ENCODE results near the gene DUSP21. TPM values are rescaled to one million over a fixed set of nuclear protein-coding genes. Genes with fewer than 3 reads are reported as not detected.
A peak's percentile ranks its signal among the peaks of the same experiment; 100 is the strongest.

Gene DUSP21
- polyA plus RNA-seq, 1 donor from 2014 or later, result not detected

DNA sequence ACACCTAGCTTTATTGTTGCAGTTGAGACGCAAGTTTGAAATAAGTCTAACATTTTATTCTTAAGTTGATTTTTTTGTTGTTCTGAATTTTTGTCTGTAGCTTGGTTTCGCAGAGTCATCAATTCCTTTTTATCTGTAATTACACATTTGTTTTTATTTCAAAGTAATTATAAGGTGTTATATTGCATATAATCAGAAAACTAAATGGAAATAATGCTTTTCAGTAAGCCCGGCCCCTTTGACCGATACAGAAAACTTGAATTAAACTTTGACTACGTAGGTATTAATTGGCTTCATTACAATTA, 31.3 kb downstream of the DUSP21 start:
- peak overlapping the region; percentile 62 for H3K4me2 ChIP-seq (ENCODE audit: low read length)
- H3K79me2 ChIP-seq (replicated peaks; ENCODE audit: insufficient read depth, low read length), result peaks cover 56% of the 10 kb centered on the region
- H3K27ac ChIP-seq (ENCODE audit: low read length), result no peak overlapping the region
- no peak overlapping the region for H2AFZ ChIP-seq (ENCODE audit: low read depth, low read length)
- no peaks in the 10 kb centered on the region for H4K20me1 ChIP-seq (ENCODE audit: insufficient read depth)
- H3K27me3 ChIP-seq (ENCODE audit: insufficient read depth, low read depth, low read length), result no peaks in the 10 kb centered on the region
- TF ChIP-seq TAF1 (IDR thresholded peaks at IDR 0.05; ENCODE audit: low read depth), result no peak
- TF ChIP-seq EP300 (conservative IDR thresholded peaks at IDR 0.05; ENCODE audit: poor library complexity, severe bottlenecking), result no peak
- TF ChIP-seq, protein P1, sequence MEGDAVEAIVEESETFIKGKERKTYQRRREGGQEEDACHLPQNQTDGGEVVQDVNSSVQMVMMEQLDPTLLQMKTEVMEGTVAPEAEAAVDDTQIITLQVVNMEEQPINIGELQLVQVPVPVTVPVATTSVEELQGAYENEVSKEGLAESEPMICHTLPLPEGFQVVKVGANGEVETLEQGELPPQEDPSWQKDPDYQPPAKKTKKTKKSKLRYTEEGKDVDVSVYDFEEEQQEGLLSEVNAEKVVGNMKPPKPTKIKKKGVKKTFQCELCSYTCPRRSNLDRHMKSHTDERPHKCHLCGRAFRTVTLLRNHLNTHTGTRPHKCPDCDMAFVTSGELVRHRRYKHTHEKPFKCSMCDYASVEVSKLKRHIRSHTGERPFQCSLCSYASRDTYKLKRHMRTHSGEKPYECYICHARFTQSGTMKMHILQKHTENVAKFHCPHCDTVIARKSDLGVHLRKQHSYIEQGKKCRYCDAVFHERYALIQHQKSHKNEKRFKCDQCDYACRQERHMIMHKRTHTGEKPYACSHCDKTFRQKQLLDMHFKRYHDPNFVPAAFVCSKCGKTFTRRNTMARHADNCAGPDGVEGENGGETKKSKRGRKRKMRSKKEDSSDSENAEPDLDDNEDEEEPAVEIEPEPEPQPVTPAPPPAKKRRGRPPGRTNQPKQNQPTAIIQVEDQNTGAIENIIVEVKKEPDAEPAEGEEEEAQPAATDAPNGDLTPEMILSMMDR (IDR thresholded peaks at IDR 0.05; ENCODE audit: poor library complexity, severe bottlenecking), result no peak
- TF ChIP-seq SMC3 (conservative IDR thresholded peaks at IDR 0.05; ENCODE audit: poor library complexity), result no peak
- TF ChIP-seq, protein P2, sequence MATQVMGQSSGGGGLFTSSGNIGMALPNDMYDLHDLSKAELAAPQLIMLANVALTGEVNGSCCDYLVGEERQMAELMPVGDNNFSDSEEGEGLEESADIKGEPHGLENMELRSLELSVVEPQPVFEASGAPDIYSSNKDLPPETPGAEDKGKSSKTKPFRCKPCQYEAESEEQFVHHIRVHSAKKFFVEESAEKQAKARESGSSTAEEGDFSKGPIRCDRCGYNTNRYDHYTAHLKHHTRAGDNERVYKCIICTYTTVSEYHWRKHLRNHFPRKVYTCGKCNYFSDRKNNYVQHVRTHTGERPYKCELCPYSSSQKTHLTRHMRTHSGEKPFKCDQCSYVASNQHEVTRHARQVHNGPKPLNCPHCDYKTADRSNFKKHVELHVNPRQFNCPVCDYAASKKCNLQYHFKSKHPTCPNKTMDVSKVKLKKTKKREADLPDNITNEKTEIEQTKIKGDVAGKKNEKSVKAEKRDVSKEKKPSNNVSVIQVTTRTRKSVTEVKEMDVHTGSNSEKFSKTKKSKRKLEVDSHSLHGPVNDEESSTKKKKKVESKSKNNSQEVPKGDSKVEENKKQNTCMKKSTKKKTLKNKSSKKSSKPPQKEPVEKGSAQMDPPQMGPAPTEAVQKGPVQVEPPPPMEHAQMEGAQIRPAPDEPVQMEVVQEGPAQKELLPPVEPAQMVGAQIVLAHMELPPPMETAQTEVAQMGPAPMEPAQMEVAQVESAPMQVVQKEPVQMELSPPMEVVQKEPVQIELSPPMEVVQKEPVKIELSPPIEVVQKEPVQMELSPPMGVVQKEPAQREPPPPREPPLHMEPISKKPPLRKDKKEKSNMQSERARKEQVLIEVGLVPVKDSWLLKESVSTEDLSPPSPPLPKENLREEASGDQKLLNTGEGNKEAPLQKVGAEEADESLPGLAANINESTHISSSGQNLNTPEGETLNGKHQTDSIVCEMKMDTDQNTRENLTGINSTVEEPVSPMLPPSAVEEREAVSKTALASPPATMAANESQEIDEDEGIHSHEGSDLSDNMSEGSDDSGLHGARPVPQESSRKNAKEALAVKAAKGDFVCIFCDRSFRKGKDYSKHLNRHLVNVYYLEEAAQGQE (IDR thresholded peaks at IDR 0.05; ENCODE audit: borderline replicate concordance), result no peak
- no peak for TF ChIP-seq POLR2AphosphoS5 (IDR thresholded peaks at IDR 0.05)
- TF ChIP-seq MXI1 (conservative IDR thresholded peaks at IDR 0.05; ENCODE audit: poor library complexity, severe bottlenecking), result no peak
- TF ChIP-seq RAD21 (conservative IDR thresholded peaks at IDR 0.05), result no peak
- TF ChIP-seq EZH2 (IDR thresholded peaks at IDR 0.05; ENCODE audit: borderline replicate concordance, insufficient read depth, low read length, poor library complexity, severe bottlenecking), result no peak
- H3K9me3 ChIP-seq (ENCODE audit: low read length), result no peaks in the 10 kb centered on the region
- peak overlapping the region; percentile 84 for H3K9ac ChIP-seq (ENCODE audit: low read length)
- H3K4me3 ChIP-seq (ENCODE audit: low read length), result peak overlapping the region; percentile 85
- H3K36me3 ChIP-seq (ENCODE audit: insufficient read depth, low read length), result no peaks in the 10 kb centered on the region
- H3F3A ChIP-seq (ENCODE audit: insufficient read depth, low read length, poor library complexity, severe bottlenecking), result no peaks in the 10 kb centered on the region
- H3K9me2 ChIP-seq (ENCODE audit: insufficient read depth, low read length), result no peaks in the 10 kb centered on the region

DNA sequence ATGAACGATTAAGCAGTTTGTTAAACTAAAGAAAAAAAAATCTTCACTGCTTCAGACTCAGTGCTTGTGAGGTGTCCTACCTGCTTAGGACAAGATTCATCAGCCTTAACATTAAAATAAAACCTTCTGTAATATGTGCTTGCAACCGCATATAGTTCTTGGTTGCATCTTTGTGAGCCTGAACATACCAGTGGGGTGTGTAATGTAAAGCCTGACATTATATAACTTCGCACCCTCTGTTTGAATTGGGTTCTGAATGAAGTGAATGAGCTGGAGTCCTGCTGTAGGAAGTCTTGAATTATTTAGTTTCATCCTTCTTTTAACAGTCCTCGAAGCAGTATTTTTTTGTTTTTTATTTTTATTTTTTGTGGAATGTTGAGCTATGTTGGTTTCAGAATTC, 32.3 kb downstream of the DUSP21 start:
- Histone ChIP-seq H3K4me2 (ENCODE audit: low read length) (peak overlapping the region; percentile 35), H3K9ac (ENCODE audit: low read length) (peak overlapping the region; percentile 20)

More for the DNA sequence above, 32.3 kb downstream of the DUSP21 start:
- H3K27ac ChIP-seq (ENCODE audit: low read length), result no peak overlapping the region
- H3K27me3 ChIP-seq (ENCODE audit: insufficient read depth, low read depth, low read length), result no peaks in the 10 kb centered on the region
- no peaks in the 10 kb centered on the region for H3K36me3 ChIP-seq (ENCODE audit: insufficient read depth, low read length)
- H2AFZ ChIP-seq (ENCODE audit: low read depth, low read length), result no peak overlapping the region
- peak overlapping the region; percentile 85 for H3K4me3 ChIP-seq (ENCODE audit: low read length)
- H3F3A ChIP-seq (ENCODE audit: insufficient read depth, low read length, poor library complexity, severe bottlenecking), result no peaks in the 10 kb centered on the region
- H3K9me2 ChIP-seq (ENCODE audit: insufficient read depth, low read length), result no peaks in the 10 kb centered on the region
- peaks cover 55% of the 10 kb centered on the region for H3K79me2 ChIP-seq (replicated peaks; ENCODE audit: insufficient read depth, low read length)
- no peaks in the 10 kb centered on the region for H4K20me1 ChIP-seq (ENCODE audit: insufficient read depth)
- TF ChIP-seq EZH2 (IDR thresholded peaks at IDR 0.05; ENCODE audit: borderline replicate concordance, insufficient read depth, low read length, poor library complexity, severe bottlenecking) (no peak), POLR2AphosphoS5 (IDR thresholded peaks at IDR 0.05) (no peak), SMC3 (conservative IDR thresholded peaks at IDR 0.05; ENCODE audit: poor library complexity) (no peak), RAD21 (conservative IDR thresholded peaks at IDR 0.05) (no peak), EP300 (conservative IDR thresholded peaks at IDR 0.05; ENCODE audit: poor library complexity, severe bottlenecking) (no peak), MXI1 (conservative IDR thresholded peaks at IDR 0.05; ENCODE audit: poor library complexity, severe bottlenecking) (no peak), TAF1 (IDR thresholded peaks at IDR 0.05; ENCODE audit: low read depth) (no peak)
- TF ChIP-seq, protein P1 (IDR thresholded peaks at IDR 0.05; ENCODE audit: poor library complexity, severe bottlenecking), result no peak
- TF ChIP-seq, protein P2 (IDR thresholded peaks at IDR 0.05; ENCODE audit: borderline replicate concordance), result no peak
- no peaks in the 10 kb centered on the region for H3K9me3 ChIP-seq (ENCODE audit: low read length)
